SH-SY5Y (cell line): ENCODE results near the gene USF3.

Source experiments
- GATA2 ChIP-seq: IDR thresholded peaks from 2 replicates; pipeline ENCODE4 v1.6.1; 2011; ENCODE audit warnings: mild to moderate bottlenecking, low read depth, low read length
- GATA3 ChIP-seq: IDR thresholded peaks from 2 replicates; pipeline ENCODE4 v1.6.1; 2011; ENCODE audit warnings: low read depth, mild to moderate bottlenecking, low read length, moderate library complexity

USF3 gene

DNA sequence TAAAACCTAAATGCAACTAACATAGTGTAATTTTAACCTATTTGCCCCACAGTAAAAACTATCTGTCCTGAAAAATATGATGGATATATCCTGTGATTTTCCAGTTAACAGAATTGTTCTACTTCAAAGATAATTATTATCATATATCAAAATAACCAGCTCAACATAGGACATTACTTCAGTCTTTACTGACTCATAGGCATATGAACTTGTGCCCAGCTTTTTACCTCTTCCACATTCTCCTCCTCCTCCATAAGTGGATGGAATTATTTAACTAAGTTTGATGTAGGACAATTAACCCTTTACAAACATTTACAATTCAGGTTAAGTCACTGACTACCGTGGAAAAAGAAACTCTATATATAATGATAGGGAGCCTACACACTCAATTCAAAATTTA is 22.9 kb upstream of the USF3 start:
- no peak for TF ChIP-seq GATA3
- no peak for TF ChIP-seq GATA2

- TF ChIP-seq GATA3 = no peak
- TF ChIP-seq GATA2 = no peak
These were observed 21.4 kb upstream of the USF3 start for GRCh38 chr3:113717818-113718217.

GRCh38 chr3:113717308-113717707 is 20.9 kb upstream of the USF3 start:
- TF ChIP-seq GATA3 (no peak), GATA2 (no peak)

GRCh38 chr3:113714702-113715101 is 18.3 kb upstream of the USF3 start:
- TF ChIP-seq GATA3 (no peak), GATA2 (no peak)

DNA sequence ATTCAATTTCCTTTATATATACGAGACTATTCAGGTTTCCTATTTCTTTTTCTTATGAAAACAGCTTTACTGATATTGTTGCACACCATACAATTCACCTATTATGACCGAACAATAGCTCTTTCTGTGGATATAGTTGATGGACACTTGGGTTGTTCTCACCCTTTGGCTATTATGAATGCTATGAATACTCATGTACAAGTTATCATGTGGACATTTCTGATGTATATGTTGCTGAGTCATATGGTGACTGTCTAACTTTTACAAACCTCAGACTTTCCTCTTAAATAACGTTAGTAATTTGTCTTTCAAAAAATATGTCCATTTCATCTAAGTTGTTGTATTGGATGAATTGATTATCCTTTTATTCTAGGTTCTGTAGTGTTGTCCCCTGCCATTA is 15.7 kb upstream of the USF3 start:
- no peak for TF ChIP-seq GATA2
- TF ChIP-seq GATA3 = no peak

- TF ChIP-seq GATA3 (no peak), GATA2 (no peak)
These were observed 11.4 kb upstream of the USF3 start for GRCh38 chr3:113707835-113708234.

- no peak for TF ChIP-seq GATA3
These were observed 2.5 kb upstream of the USF3 start for GRCh38 chr3:113698956-113699355.

- TF ChIP-seq GATA2 (no peak), GATA3 (no peak)
These were observed 1.8 kb upstream of the USF3 start for GRCh38 chr3:113698213-113698742.

- TF ChIP-seq GATA2 (no peak), GATA3 (no peak)
These were observed 1.2 kb upstream of the USF3 start for GRCh38 chr3:113697500-113698090.

DNA sequence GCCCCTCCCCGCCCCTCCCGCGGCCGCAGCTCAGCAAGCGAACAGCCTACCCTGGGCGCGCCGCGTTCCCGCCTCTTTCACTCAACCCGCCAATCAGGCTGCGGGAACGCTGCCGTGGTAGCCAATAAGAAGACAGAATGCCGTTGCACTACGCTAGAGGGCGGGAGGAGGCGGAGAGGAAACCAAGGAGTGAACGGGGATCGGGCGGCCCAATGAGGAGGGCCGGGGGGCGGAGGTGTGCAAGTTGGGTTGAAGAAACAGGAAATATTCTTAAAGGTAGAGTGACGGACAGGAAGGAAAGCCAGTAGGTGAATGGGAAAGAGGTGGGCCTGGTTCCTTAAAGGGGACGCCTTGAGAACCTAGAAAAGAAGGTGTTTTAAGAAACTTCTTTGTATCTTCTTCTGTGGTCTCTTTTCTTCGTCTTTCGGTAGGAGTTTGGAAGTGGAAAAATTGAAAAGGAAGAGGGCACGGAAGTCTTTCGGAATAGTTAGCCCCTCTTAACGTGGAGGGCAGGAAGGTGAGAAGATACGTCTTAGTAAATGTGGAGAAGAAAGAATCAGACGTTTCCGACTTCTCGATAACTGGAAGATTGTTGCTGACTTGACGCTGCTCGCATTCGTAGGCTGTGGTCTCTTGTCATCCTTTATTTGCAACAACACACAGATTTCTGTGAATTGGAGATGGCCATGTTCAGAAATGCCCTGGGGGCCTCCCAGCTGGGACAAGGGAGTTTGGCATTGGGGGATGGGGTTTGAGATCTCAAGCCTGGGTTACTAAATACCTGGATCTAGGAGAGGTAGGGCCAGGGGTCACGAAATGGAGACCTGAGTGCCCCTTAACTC is 437 bp upstream of the USF3 start:
- TF ChIP-seq GATA3 (no peak), GATA2 (no peak)

DNA sequence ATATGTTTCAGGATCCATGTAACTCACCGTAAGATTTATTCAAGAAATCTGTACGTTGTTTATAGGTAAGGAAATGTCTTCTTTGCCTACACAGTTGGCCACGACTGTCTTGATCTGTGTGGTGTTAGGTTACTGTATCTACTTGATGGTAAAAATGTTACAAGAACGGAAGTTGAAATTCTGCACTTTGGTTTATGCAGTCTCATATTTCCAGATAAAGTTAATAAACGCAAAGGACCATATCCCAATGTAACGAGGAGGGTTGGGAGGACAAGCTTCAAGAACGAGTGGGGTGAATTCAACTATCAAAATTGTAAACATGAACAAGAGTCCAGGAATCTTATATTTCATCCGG is 1.0 kb downstream of the USF3 start:
- TF ChIP-seq GATA3 (no peak), GATA2 (no peak)

GRCh38 chr3:113690482-113690881 is 6.0 kb downstream of the USF3 start:
- TF ChIP-seq GATA2 (no peak), GATA3 (no peak)

- TF ChIP-seq GATA3 (no peak), GATA2 (no peak)
These were observed 10.3 kb downstream of the USF3 start for GRCh38 chr3:113685956-113686721.

DNA sequence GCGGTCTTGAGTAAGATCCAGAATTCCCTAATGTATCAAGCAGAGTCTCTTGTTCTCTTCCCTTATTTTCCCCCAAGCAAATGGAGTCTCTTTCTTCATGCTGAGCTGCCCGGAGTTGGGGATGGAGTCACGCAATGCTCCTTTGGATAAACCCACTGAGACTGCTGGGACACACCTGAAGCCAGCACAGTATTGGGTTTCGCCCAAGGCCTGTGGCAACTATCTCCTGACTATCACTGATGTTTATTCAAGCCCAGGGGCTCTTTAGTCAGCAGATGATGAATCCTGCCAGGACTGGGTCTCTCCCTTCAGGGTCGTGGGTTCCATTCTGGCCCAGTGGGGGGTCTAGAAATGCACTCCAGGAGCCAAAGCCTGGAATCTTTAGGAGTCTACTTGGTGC is 11.3 kb downstream of the USF3 start:
- TF ChIP-seq GATA3 (no peak), GATA2 (no peak)

DNA sequence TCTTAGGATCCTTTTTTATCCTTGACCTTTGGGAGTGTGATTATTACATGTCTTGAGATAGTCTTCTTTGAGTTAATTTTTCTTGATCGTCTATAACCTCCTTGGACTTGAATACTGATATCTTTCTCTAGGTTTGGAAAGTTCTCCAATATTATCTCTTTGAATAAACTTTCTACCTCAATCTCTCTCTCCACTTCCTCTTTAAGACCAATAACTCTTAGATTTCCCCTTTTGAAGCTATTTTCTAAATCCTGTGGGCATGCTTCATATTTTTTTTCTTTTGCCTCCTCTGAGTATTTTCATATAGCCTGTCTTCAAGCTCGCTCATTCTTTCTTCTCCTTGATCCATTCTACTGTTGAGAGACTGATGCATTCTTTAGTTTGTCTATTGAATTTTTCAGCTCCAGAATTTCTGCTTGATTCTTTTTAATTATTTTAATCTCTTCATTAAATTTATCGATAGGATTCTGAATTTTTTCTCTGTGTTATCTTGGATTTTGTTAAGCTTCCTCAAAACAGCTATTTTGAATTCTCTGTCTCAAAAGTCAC is 12.1 kb downstream of the USF3 start:
- TF ChIP-seq GATA2 = no peak
- no peak for TF ChIP-seq GATA3

- no peak for TF ChIP-seq GATA3
- no peak for TF ChIP-seq GATA2
These were observed 17.7 kb downstream of the USF3 start for GRCh38 chr3:113678773-113679172.

- TF ChIP-seq GATA3 = no peak
- no peak for TF ChIP-seq GATA2
These were observed 18.7 kb downstream of the USF3 start for GRCh38 chr3:113677737-113678136.
